Stimulated activated CD4-positive, alpha-beta T cell treated with anti-CD3 and anti-CD28 coated beads, Interleukin-12 subunit alpha, Interleukin-12 subunit beta, amount 100 ng/mL, for 48 hours (primary cell): Measurements from ENCODE around the gene CRTC1.

ENCODE experiments used
- DNase-seq, 3 donors: peaks; one replicate each; pipeline ENCODE4 v3.0.0-alpha.2; 2020; ENCODE audit warnings: low read depth in 2 of 3, low spot score in 1 of 3

CRTC1 gene

GRCh38 chr19:18743784-18744418 lies 60.4 kb downstream of the CRTC1 start:
- DNase-seq: no peak

- no peak for DNase-seq
These were observed 61.7 kb downstream of the CRTC1 start for GRCh38 chr19:18745012-18745735.

DNA sequence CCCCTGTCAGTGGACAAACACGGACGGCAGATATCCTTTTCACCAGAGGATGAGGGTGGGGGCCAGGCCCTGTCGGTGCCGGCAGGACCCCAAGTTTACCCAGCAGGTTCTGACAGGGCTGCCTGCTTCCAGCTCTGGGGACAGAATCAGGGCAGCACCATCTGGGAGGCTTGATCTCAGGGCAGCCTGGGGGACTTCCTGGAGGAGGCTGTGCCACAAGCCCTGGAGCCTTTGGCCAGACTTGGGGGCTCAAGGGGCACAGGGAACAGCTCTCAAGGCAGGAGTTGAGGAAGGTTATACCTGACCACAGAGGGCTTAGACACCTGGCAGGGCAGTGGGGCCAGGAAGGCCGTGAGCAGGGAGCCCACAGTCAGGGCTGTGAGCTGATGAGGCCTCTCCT lies 62.5 kb downstream of the CRTC1 start:
- DNase-seq: no peak

GRCh38 chr19:18746401-18747325 lies 63.2 kb downstream of the CRTC1 start:
- no peak for DNase-seq

DNA sequence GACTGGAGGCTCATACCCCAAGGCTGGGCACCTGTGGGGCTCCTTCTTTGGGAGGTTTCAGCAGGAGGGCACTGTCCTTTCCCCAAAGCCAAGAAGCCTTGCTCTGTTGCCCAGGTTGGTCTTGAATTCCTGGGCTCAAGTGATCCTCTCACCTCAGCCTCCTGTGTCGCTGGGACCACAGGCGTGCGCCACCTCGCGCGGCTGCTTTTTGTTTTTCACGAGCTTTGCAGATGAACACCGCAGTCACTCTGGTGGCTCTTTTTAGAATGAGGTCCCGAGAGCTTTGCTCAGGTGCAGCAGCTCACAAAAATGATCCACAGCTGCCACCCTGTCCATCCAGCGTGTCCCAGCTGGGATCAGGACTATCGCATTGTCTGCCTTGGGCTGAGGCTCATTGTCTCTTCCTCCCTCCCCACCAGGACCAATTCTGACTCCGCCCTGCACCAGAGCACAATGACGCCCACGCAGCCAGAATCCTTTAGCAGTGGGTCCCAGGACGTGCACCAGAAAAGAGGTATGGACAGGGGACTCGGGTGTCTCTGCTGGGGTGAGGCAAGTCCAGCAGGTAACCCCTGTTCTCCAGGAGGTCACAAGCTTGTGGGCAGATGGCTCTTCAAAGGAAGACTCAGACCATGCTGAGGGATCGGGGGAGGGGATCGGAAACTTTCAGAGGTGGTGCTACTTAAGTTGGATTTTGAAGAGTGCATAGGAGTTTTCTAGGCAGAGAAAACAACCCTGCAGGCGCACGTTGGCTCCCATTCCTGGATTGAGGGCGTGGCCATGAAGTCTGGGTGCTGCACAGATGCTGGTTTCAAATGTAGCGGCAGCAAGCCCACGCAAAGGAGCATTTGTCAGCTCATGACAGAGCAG lies 66.1 kb downstream of the CRTC1 start:
- DNase-seq: no peak

DNA sequence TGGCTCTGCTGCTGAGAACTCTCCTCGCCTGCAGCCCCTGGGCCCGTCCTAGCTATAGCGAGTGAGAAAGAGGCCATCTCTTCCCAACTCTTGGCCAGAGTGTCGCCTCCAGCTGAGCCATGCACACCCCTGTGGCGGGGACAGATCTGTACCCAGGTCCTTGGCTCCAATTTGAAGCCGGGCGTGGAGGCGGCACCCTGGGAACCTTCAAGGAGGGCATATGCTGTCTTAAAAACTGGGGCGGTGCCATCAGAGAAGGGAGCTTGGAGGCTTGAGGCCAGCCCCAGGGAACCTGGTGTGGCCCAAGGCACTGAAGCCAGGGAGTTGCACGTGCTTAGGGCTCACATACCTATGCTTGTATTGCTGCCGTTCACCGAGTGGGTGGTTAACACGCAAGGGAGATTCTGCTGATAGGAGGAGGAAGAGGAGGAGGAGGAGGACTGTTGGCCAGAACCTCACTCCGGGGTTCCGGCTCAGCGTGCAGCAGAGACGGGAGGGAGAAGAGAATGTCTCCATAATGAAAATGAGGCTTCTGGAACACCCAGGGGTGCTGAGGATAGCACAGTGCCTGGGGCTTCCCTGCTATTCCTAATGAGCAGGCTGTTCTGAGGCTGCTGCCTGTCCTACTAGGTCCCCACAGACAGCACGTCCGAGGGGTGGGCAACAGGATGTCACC lies 67.0 kb downstream of the CRTC1 start:
- no peak for DNase-seq

DNA sequence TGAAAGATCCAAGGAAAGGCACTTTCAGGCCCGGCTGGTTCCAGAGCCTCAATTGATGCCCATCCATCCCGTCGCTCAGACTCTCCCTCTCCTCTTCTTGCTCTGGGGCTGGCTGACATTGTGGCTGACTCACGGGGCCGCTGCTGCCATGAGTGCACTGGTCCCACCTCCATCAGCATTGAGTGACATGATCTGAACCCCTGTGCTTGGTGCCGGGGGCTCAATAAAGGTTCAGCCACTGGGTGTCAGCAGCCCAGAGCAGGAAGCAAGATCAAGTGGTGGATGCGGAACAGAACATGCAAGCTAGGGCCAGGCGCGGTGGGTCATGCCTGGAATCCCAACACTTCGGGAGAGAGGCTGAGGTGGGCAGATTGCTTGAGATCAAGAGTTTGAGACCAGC lies 68.1 kb downstream of the CRTC1 start:
- no peak for DNase-seq

- no peak for DNase-seq
These were observed 71.0 kb downstream of the CRTC1 start for GRCh38 chr19:18754501-18754900.

DNA sequence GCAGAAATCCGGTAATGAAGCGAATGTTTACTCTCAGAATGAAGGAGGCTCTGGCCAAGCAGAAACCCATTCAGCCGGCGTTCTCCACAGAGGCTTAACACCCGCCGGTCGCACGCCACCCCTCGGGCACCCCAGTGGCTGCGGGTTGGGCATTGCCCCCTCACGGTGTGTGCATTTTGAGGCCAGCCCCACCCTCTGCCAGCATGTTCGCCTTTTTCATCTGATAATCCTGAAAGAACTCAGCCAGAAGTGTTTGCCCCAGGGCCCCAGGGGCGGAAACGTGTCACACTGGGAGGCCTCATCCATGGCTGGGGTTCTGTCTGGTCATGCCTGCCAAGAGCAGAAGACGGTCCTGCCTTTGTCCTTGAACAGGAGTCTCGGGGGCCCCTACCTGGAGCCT lies 73.4 kb downstream of the CRTC1 start:
- DNase-seq: no peak

- no peak for DNase-seq
These were observed 76.0 kb downstream of the CRTC1 start for GRCh38 chr19:18759304-18759994.

- DNase-seq: no peak
These were observed 76.5 kb downstream of the CRTC1 start for GRCh38 chr19:18759995-18760426.

DNA sequence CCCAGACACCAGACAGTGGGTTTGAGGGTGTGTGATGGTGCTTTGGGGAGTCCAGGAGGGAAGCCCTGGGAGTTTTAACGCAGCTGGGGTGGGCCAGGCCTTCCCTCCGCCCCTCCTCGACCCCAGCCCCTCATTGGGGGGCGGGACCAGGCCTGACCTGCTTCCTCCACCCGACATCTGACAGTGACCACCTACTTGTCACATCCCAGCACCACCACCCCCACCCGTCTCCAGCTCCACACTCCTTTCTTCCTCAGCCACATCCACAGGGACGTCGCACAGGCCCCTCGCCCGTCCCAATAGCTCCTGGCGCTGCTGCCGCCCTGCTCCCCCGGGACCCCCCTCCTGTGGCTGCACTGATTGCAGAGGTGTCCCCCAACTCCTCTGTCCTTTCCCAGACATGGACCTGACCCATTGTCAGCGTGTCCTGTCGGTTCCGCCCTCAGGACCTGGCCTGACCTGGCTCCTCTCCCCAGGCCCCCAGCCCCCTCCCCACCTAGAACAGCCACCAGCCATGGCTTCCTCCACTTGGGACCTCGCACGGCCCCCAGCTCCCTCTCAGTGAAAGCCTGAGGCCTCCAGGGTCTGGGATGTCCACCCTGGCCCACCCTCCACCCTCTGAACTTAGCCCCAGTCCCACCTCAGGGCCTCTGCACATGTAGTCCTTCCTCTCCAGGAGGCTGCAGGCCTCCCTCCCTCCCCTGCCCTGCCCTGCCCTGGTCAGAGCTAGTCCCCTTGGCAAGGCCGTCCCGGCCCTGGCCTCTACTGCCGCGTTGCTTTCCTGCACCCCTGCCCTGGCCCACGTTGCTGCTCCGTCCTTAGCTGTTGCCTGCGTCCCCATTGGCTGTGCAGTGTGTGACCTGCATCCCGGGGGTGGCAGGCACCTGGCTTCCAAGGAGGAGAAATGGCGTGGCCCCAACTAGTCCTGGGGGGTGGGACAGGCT lies 77.2 kb downstream of the CRTC1 start:
- DNase-seq: no peak

DNA sequence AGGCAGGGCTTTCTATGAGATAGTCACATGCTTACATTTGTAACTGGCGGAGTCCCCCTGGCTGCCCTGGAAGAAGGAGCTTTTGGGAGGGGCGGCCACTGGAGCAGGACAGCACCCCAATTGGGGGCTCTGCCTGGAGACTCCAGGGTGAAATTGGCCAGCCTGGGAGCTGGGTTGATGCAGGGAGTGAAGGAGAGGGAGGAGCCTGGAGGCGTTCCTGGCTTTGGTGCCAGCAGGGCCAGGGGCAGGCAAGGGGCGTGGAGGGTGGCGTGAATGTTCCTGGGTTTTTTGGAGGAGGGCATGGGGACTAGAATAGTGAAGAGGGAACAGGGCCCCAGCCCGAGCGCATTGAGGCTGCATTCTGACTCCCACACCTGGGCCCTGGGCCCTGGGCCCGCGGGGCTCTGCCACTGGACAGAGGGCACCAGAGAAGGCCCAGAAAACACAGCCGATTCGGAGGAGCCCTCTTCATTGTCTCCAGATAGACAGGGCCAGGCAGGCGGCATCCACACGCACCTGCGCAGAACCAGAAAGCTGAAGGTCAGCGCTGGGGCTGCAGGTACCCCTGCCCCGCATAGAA lies 78.1 kb downstream of the CRTC1 start:
- no peak for DNase-seq

DNA sequence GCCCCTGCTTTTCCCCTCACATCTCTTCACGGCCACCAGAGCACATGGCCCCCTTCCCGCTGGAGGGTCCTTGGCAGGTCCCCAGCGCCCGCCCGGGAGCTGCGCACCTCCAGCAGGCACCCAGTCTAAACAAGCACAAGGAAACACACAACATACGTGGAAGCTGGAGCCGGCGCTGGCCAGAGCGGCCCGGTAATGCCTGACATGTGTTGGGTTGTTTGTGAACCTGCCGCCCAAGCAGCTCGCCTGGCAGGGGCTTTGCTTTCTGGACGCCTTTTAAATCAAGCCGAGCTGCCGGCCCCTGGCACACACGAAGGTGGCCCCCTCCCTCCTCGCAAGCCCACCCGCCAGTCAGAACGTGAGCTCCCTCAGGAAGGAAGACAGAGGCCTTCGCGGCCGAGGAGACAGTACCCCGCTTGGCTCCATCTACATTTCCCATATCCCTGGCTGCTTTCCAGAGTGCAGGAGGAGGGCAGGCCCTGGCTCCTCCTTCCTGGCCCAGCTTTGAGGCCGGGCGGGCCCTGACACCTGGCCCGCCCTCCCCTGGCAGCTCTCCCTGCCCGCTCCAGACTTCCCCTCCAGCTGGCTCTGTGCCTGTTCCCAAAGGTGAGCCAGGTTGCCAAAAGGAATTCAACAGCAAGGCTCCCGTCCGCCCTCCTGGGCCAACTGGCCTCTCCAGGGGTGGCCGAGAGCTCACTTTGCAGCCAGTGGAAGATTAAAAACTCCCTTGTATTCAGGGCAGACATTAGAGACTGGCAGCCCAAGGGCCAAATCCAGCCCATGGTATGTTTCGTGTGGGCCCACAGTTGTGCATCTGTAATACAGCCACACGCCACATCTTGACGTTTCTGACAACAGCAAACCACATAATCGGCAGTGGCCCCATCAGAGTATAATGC lies 78.9 kb downstream of the CRTC1 start:
- DNase-seq: no peak

GRCh38 chr19:18763674-18764590 lies 80.5 kb downstream of the CRTC1 start:
- no peak for DNase-seq

- no peak for DNase-seq
These were observed 81.1 kb downstream of the CRTC1 start for GRCh38 chr19:18764591-18765051.
